H1 (cell line): ENCODE measurements around the gene CATSPERD. TPM values are rescaled to one million over a fixed set of nuclear protein-coding genes. Genes with fewer than 3 reads are reported as not detected.

Experiments
- CTCF ChIA-PET: fragments of 300-600 bp; sonication (Branson Sonifier 250); formaldehyde crosslinking; loops from one replicate; lab custom pipeline; 2021; ENCODE audit not compliant: partially characterized antibody; lab: Charles Lee
- POLR2A ChIA-PET: fragments of 300-600 bp; sonication (Branson Sonifier 250); formaldehyde crosslinking; loops from one replicate; lab custom pipeline; 2021; ENCODE audit warnings: inconsistent platforms; ENCODE audit not compliant: partially characterized antibody; lab: Charles Lee
- DNase-seq, 2 experiments: peaks; one replicate each; pipeline versions ENCODE4 v3.0.0 to v3.0.0-alpha.2; 2010 to 2022; ENCODE audit warnings: low spot score in 2 of 2, low read depth in 1 of 2, mixed read lengths in 1 of 2
- FAIRE-seq: peaks from 2 replicates; lab custom pipeline; 2011; peaks lifted over from hg19 to GRCh38; lab: Jason Lieb, UNC
- H2AFZ ChIP-seq: 2 replicates; pipeline ENCODE4 v1.8.1; 2012; ENCODE audit warnings: low read length, inconsistent platforms
- H2AK5ac ChIP-seq: 2 replicates; pipeline ENCODE4 v1.6.1; 2013; ENCODE audit warnings: low read depth, low read length
- H2BK120ac ChIP-seq: replicated peaks from 2 replicates; pipeline ENCODE3; 2013; ENCODE audit warnings: low read depth, low read length, inconsistent platforms
- H2BK12ac ChIP-seq: 2 replicates; pipeline ENCODE4 v1.6.1; 2013; ENCODE audit warnings: low read depth, low read length
- H2BK15ac ChIP-seq: 2 replicates; pipeline ENCODE4 v1.6.1; 2013; ENCODE audit warnings: low read length
- H2BK20ac ChIP-seq: 2 replicates; pipeline ENCODE4 v1.6.1; 2013; ENCODE audit warnings: low read length
- H2BK5ac ChIP-seq: 2 replicates; pipeline ENCODE4 v1.6.1; 2013; ENCODE audit warnings: low read depth, low read length
- H3K14ac ChIP-seq: 2 replicates; pipeline ENCODE4 v1.6.1; 2013; ENCODE audit warnings: inconsistent platforms; ENCODE audit not compliant: insufficient read length
- H3K18ac ChIP-seq: 2 replicates; pipeline ENCODE4 v1.6.1; 2013; ENCODE audit warnings: low read length; ENCODE audit errors: extremely low read depth
- H3K23ac ChIP-seq: 2 replicates; pipeline ENCODE4 v1.6.1; 2013; ENCODE audit warnings: inconsistent platforms; ENCODE audit not compliant: insufficient read length
- H3K23me2 ChIP-seq: 2 replicates; pipeline ENCODE4 v1.6.1; 2013; ENCODE audit warnings: low read depth, low read length
- H3K27ac ChIP-seq: 2 replicates; pipeline ENCODE4 v1.6.1; 2011; ENCODE audit warnings: low read depth, low read length, inconsistent platforms
- H3K27me3 ChIP-seq, 4 experiments: replicated peaks in 1 of 4; 1 replicate in 1 of 4; 2 replicates in 3 of 4; pipeline versions ENCODE4 v1.6.1 to v1.8.1; 2011 to 2013; ENCODE audit warnings: low read length in 3 of 4, mild to moderate bottlenecking in 3 of 4, inconsistent platforms in 2 of 4, mixed read lengths in 2 of 4, moderate library complexity in 1 of 4; ENCODE audit not compliant: control insufficient read depth in 3 of 4, insufficient read depth in 3 of 4; ENCODE audit errors: extremely low read depth in 1 of 4
- H3K36me3 ChIP-seq, 4 experiments: 2 replicates each; pipeline versions ENCODE4 v1.6.1 to v1.8.1; 2011 to 2013; ENCODE audit warnings: mild to moderate bottlenecking in 4 of 4, low read length in 3 of 4, moderate library complexity in 2 of 4, control low read depth in 1 of 4, inconsistent platforms in 1 of 4; ENCODE audit not compliant: insufficient read depth in 4 of 4, control insufficient read depth in 2 of 4
- H3K4ac ChIP-seq: replicated peaks from 2 replicates; pipeline ENCODE3; 2013; ENCODE audit warnings: low read length, low read depth, mixed read lengths, inconsistent platforms; ENCODE audit not compliant: insufficient read length
- H3K4me1 ChIP-seq, 4 experiments: replicated peaks in 1 of 4; 1 replicate in 1 of 4; 2 replicates in 3 of 4; pipeline versions ENCODE4 v1.6.1 to v1.8.1; 2011 to 2013; ENCODE audit warnings: low read length in 3 of 4, inconsistent platforms in 2 of 4, mixed read lengths in 1 of 4; ENCODE audit not compliant: insufficient read depth in 4 of 4, control insufficient read depth in 3 of 4
- H3K4me2 ChIP-seq, 2 experiments: 2 replicates each; pipeline versions ENCODE4 v1.6.1 to v1.8.1; 2011 to 2013; ENCODE audit warnings: low read depth in 2 of 2, low read length in 2 of 2, control low read depth in 1 of 2, inconsistent platforms in 1 of 2, mild to moderate bottlenecking in 1 of 2; ENCODE audit not compliant: insufficient read depth in 1 of 2
- H3K4me3 ChIP-seq, 4 experiments: fragments of 200-600, 300-600 bp in 1 of 4; sonication (generic), shearing (Covaris generic), sonication (Bioruptor Twin) in 1 of 4; 2 replicates each; pipeline versions ENCODE4 v1.5.1 to v1.8.1; 2011 to 2016; ENCODE audit warnings: low read length in 4 of 4, low read depth in 3 of 4, control low read depth in 2 of 4, inconsistent platforms in 2 of 4, mild to moderate bottlenecking in 2 of 4, mixed read lengths in 1 of 4, moderate library complexity in 1 of 4; ENCODE audit not compliant: insufficient read depth in 2 of 4; ENCODE audit errors: extremely low read depth in 1 of 4
- H3K56ac ChIP-seq: replicated peaks from 2 replicates; pipeline ENCODE3; 2013; ENCODE audit warnings: low read depth, mild to moderate bottlenecking, mixed read lengths, low read length, inconsistent platforms; ENCODE audit not compliant: insufficient read length
- H3K79me1 ChIP-seq: 2 replicates; pipeline ENCODE4 v1.6.1; 2013; ENCODE audit warnings: low read depth, low read length, control low read depth
- H3K79me2 ChIP-seq, 2 experiments: 2 replicates each; pipeline versions ENCODE4 v1.6.1 to v1.8.1; 2012 to 2013; ENCODE audit warnings: low read length in 2 of 2, mild to moderate bottlenecking in 2 of 2, inconsistent platforms in 1 of 2; ENCODE audit not compliant: insufficient read depth in 2 of 2, control insufficient read depth in 1 of 2
- H3K9ac ChIP-seq, 4 experiments: replicated peaks in 1 of 4; 1 replicate in 1 of 4; 2 replicates in 3 of 4; pipeline versions ENCODE4 v1.6.1 to v1.8.1; 2011 to 2013; ENCODE audit warnings: low read depth in 3 of 4, low read length in 3 of 4, control low read depth in 2 of 4, mild to moderate bottlenecking in 2 of 4, moderate library complexity in 2 of 4, inconsistent platforms in 1 of 4; ENCODE audit errors: extremely low read depth in 1 of 4
- H3K9me3 ChIP-seq, 2 experiments: 2 replicates each; pipeline versions ENCODE4 v1.6.1 to v1.8.1; 2012 to 2013; ENCODE audit warnings: mild to moderate bottlenecking in 2 of 2, moderate library complexity in 2 of 2, control low read depth in 1 of 2, inconsistent platforms in 1 of 2, low read depth in 1 of 2, low read length in 1 of 2, mixed read lengths in 1 of 2; ENCODE audit not compliant: insufficient read depth in 2 of 2
- H4K20me1 ChIP-seq, 2 experiments: replicated peaks in 1 of 2; 2 replicates each; pipeline versions ENCODE3 to v1.8.1; 2011 to 2013; ENCODE audit warnings: inconsistent platforms in 2 of 2, low read length in 2 of 2, mild to moderate bottlenecking in 1 of 2; ENCODE audit not compliant: insufficient read depth in 2 of 2, control insufficient read depth in 1 of 2
- H4K5ac ChIP-seq: 2 replicates; pipeline ENCODE4 v1.6.1; 2013; ENCODE audit warnings: low read length, low read depth, mixed read lengths, inconsistent platforms; ENCODE audit not compliant: insufficient read length
- H4K8ac ChIP-seq: 2 replicates; pipeline ENCODE4 v1.8.0; 2013; ENCODE audit warnings: mild to moderate bottlenecking, moderate library complexity, low read length, inconsistent platforms; ENCODE audit not compliant: insufficient read depth; ENCODE audit errors: extremely low read depth
- H4K91ac ChIP-seq: replicated peaks from 2 replicates; pipeline ENCODE3; 2013; ENCODE audit warnings: low read length, mixed read lengths, inconsistent platforms; ENCODE audit not compliant: insufficient read length
- CEBPB ChIP-seq: IDR thresholded peaks from 2 replicates; pipeline ENCODE4 v1.6.1; 2012; ENCODE audit warnings: low read depth, low read length
- GABPA ChIP-seq: IDR thresholded peaks from 2 replicates; pipeline ENCODE4 v1.6.1; 2011; ENCODE audit warnings: mild to moderate bottlenecking, low read length, moderate library complexity, borderline replicate concordance; ENCODE audit not compliant: insufficient read depth
- GTF2F1 ChIP-seq: IDR thresholded peaks from 2 replicates; pipeline ENCODE4 v1.6.1; 2012; ENCODE audit warnings: low read depth, low read length, improper control_type of control experiment, borderline replicate concordance
- JUND ChIP-seq: IDR thresholded peaks from 2 replicates; pipeline ENCODE4 v1.6.1; 2011; ENCODE audit warnings: mild to moderate bottlenecking, improper control_type of control experiment, low read length
- POU5F1 ChIP-seq: IDR thresholded peaks from 2 replicates; pipeline ENCODE4 v1.6.1; 2011; ENCODE audit warnings: low read depth, mild to moderate bottlenecking, low read length, moderate library complexity
- RBBP5 ChIP-seq: IDR thresholded peaks from 2 replicates; pipeline ENCODE4 v1.7.1; 2012; ENCODE audit warnings: low read depth, mild to moderate bottlenecking, inconsistent platforms, low read length, moderate library complexity, borderline replicate concordance
- SP2 ChIP-seq: IDR thresholded peaks from 2 replicates; pipeline ENCODE4 v1.6.1; 2012; ENCODE audit warnings: mild to moderate bottlenecking, low read length, inconsistent platforms
- TBP ChIP-seq: IDR thresholded peaks from 2 replicates; pipeline ENCODE4 v1.6.1; 2011; ENCODE audit warnings: low read depth, low read length, improper control_type of control experiment
- WGBS, 2 experiments: shearing (Covaris generic) in 1 of 2; methylation state at CpG; one replicate each; pipeline versions ENCODE4 v1.1.6 to v1.1.7; 2013 to 2015; ENCODE audit warnings: low lambda C conversion rate in 2 of 2, mixed read lengths in 2 of 2, inconsistent platforms in 1 of 2, low coverage in 1 of 2, missing lambda C conversion rate in 1 of 2; ENCODE audit not compliant: insufficient replicate concordance in 2 of 2, insufficient coverage in 1 of 2, insufficient read length in 1 of 2; ENCODE audit errors: extremely low coverage in 1 of 2, missing lambda C conversion rate in 1 of 2; 5-methylcytosine and 5-hydroxymethylcytosine counted together
- polyA plus RNA-seq, 7 experiments: library from polyadenylated mRNA; depleted of rRNA in 3 of 7; stranded (reverse) in 5 of 7; unstranded in 2 of 7; fragments of >200 nt in 5 of 7; fragments of 200-250 nt in 2 of 7; gene quantifications; 1 replicate in 5 of 7; 2 replicates in 1 of 7; 4 replicates in 1 of 7; pipeline versions ENCODE4 v1.2.1 to v1.2.3, GENCODE V29; 2011 to 2013; ENCODE audit warnings: missing spikeins in 2 of 7, mixed read lengths in 2 of 7
- total RNA-seq: library from RNA; stranded (reverse); fragmentation: NEBNext Ultra II Directional; extraction: Animal tissue kit (Norgen Biotek cat#: 25700); gene quantifications from 2 replicates; pipeline ENCODE4 v1.2.1, GENCODE V29; 2021
- TF ChIP-seq, protein P1 (sequence below), 3 experiments: IDR thresholded peaks; 1 replicate in 2 of 3; 2 replicates in 1 of 3; pipeline versions ENCODE4 v1.5.1 to v1.6.1; 2011; ENCODE audit warnings: low read length in 3 of 3, mild to moderate bottlenecking in 3 of 3, inconsistent platforms in 2 of 3, low read depth in 1 of 3, moderate library complexity in 1 of 3; ENCODE audit not compliant: insufficient read depth in 1 of 3; ENCODE audit errors: control extremely low read depth in 1 of 3

The CATSPERD gene
- total and polyA plus RNA-seq, 2 of the 8 experiments (the other 6 are each of a cell fraction or from before 2014, with no cell fraction given) = 0.12 TPM; not detected in 1

DNA sequence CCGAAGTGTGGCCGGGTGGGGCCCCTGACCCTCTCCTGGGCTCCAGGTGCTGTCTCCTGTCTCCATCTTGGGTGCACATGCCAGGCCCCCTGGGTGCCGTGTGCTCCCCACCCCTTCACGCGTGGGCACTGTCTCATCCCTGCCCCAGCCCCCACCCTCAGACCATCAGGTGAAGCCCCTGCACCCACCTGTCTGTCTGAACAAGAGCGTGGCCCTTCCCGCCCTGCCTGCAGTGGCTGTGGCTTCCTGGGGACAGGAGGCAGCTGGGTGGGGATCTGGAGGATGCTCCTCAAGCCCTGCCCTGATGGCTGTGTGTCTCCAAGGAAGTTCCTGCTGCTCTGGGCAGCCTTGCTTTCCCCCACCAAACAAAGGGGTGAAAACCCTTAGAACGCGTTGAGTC, 61.9 kb downstream of the CATSPERD start:
- CTCF ChIA-PET = interaction anchor here (1.2 to 1.4 kb wide), 2 partner anchors 8 to 93 kb away, joined by 3 to 9 read pairs; partner anchors contain the start of gene RPL36

More for the DNA sequence above, 61.9 kb downstream of the CATSPERD start:
- H3K23me2 ChIP-seq = no peaks in the 10 kb centered on the region
- H2AFZ ChIP-seq = no peak overlapping the region
- no peak overlapping the region for H3K4ac ChIP-seq
- H4K8ac ChIP-seq = no peak overlapping the region; the same call in none of the 2 replicates
- DNase-seq (no peak), FAIRE-seq (no peak)
- peaks cover 0 to 6% of the 10 kb centered on the region in 2 experiments for H4K20me1 ChIP-seq
- no peak overlapping the region for H3K14ac ChIP-seq
- H3K27me3 ChIP-seq = no peaks in the 10 kb centered on the region
- H3K79me1 ChIP-seq = no peaks in the 10 kb centered on the region; the same call in 1 of the 2 replicates
- no peak overlapping the region for H4K91ac ChIP-seq
- H4K5ac ChIP-seq = no peak overlapping the region
- WGBS, 2 experiments = 92% methylated on average over 9 of the region's 9 CpGs; no CpG with 5 or more reads in 1 of the 2 experiments
- no peak overlapping the region for H3K4me2 ChIP-seq
- no peak overlapping the region for H2BK5ac ChIP-seq
- POLR2A ChIA-PET = interaction anchor here (1.3 to 3.9 kb wide), 6 partner anchors 15 to 94 kb away, joined by 3 to 25 read pairs (median 4); partner anchors contain the start of genes CATSPERD and LONP1
- peaks cover 5 to 23% (median 17%) of the 10 kb centered on the region in 4 experiments; a peak in 6 of 8 replicates for H3K36me3 ChIP-seq
- H2BK15ac ChIP-seq = no peak overlapping the region
- no peak overlapping the region for H2AK5ac ChIP-seq
- H2BK120ac ChIP-seq = no peak overlapping the region
- no peak overlapping the region for H2BK12ac ChIP-seq
- no peak overlapping the region for H3K18ac ChIP-seq
- H2BK20ac ChIP-seq = no peak overlapping the region
- H3K27ac ChIP-seq = no peak overlapping the region
- H3K4me1 ChIP-seq = no peaks in the 10 kb centered on the region
- TF ChIP-seq POU5F1 = no peak
- no peak for TF ChIP-seq SP2
- no peak for TF ChIP-seq JUND
- TF ChIP-seq, protein P1, sequence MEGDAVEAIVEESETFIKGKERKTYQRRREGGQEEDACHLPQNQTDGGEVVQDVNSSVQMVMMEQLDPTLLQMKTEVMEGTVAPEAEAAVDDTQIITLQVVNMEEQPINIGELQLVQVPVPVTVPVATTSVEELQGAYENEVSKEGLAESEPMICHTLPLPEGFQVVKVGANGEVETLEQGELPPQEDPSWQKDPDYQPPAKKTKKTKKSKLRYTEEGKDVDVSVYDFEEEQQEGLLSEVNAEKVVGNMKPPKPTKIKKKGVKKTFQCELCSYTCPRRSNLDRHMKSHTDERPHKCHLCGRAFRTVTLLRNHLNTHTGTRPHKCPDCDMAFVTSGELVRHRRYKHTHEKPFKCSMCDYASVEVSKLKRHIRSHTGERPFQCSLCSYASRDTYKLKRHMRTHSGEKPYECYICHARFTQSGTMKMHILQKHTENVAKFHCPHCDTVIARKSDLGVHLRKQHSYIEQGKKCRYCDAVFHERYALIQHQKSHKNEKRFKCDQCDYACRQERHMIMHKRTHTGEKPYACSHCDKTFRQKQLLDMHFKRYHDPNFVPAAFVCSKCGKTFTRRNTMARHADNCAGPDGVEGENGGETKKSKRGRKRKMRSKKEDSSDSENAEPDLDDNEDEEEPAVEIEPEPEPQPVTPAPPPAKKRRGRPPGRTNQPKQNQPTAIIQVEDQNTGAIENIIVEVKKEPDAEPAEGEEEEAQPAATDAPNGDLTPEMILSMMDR (IDR thresholded peaks at IDR 0.05; ENCODE audit: control extremely low read depth in 1 of 3, insufficient read depth in 1 of 3, low read depth in 1 of 3, low read length in 3 of 3) = no peak
- TF ChIP-seq TBP = no peak
- no peak for TF ChIP-seq GTF2F1
- no peak for TF ChIP-seq RBBP5
- no peak for TF ChIP-seq CEBPB
- no peak for TF ChIP-seq GABPA
- H3K79me2 ChIP-seq = no peaks in the 10 kb centered on the region
- no peak overlapping the region for H3K9ac ChIP-seq
- H3K4me3 ChIP-seq = no peak overlapping the region
- no peaks in the 10 kb centered on the region for H3K9me3 ChIP-seq
- H3K56ac ChIP-seq = no peak overlapping the region
- H3K23ac ChIP-seq = no peak overlapping the region
